Stomach (tissue), 4 donors: ENCODE measurements around the gene CEMIP.

ENCODE experiments used
- POLR2A ChIP-seq, 4 donors: fragments of 450-650 bp; IDR thresholded peaks; one replicate each; pipeline ENCODE4 v1.6.1; 2016; ENCODE audit warnings: antibody characterized with exemption in 4 of 4, control low read depth in 2 of 4, mild to moderate bottlenecking in 1 of 4, moderate library complexity in 1 of 4
- TF ChIP-seq, protein P1 (sequence below), 7 experiments: fragments of 450-650 bp in 4 of 7; fragments of 200-600 bp in 3 of 7; sonication (generic) in 3 of 7; IDR thresholded peaks; one replicate each; pipeline ENCODE4 v1.5.1; 2016 to 2019; ENCODE audit warnings: antibody characterized with exemption in 7 of 7, control low read depth in 2 of 7, mild to moderate bottlenecking in 1 of 7

- TF ChIP-seq, protein P1, sequence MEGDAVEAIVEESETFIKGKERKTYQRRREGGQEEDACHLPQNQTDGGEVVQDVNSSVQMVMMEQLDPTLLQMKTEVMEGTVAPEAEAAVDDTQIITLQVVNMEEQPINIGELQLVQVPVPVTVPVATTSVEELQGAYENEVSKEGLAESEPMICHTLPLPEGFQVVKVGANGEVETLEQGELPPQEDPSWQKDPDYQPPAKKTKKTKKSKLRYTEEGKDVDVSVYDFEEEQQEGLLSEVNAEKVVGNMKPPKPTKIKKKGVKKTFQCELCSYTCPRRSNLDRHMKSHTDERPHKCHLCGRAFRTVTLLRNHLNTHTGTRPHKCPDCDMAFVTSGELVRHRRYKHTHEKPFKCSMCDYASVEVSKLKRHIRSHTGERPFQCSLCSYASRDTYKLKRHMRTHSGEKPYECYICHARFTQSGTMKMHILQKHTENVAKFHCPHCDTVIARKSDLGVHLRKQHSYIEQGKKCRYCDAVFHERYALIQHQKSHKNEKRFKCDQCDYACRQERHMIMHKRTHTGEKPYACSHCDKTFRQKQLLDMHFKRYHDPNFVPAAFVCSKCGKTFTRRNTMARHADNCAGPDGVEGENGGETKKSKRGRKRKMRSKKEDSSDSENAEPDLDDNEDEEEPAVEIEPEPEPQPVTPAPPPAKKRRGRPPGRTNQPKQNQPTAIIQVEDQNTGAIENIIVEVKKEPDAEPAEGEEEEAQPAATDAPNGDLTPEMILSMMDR (IDR thresholded peaks at IDR 0.05) = peak in 5 of 7 experiments; percentile 23 to 98 (median 73)
- TF ChIP-seq POLR2A (IDR thresholded peaks at IDR 0.05) = no peak
Observed at GRCh38 chr15:80970018-80970657, 191.0 kb downstream of the CEMIP start.
